ENCODE results near the gene FOXS1. TPM values are rescaled to one million over a fixed set of nuclear protein-coding genes. Genes with fewer than 3 reads are reported as not detected.
"Not testable (repeated sequence)": the region's sequence is repeated elsewhere in the genome, so short reads cannot be mapped to it uniquely, and the experiment has no call there.

The FOXS1 gene
- total and polyA plus RNA-seq, 3 donors from 2014 or later, result 4.3 to 10.0 (median 4.4) TPM

DNA sequence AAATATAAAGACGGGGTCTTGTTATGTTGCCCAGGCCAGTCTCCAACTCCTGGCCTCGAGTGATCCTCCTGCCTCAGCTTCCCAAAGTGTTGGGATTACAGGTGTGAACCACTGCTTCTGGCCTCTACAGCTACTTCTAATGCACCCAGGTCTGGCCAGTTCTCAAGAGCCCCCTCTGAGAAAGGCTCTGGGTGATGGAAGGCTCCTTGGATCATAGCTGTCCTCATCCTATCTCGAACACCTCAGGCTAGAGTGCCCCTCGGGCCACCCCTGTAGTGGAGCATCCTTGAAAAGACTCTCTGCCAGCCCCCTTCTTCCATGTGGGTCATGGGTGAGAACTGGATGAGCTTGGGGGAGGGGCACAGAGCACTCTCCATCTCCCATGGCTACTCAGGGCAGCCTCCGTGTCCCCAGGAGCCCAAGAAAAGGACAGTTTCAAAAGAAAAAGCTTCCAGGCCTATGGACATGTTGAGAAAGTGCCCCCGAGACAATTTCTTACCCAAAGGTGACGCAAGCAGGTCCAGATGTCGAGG lies 27.0 kb downstream of the FOXS1 start:
- DNase-seq, result no peak
- Histone ChIP-seq H3K27me3 (no peaks in the 10 kb centered on the region), H3K36me3 (ENCODE audit: low read depth, missing control alignments) (no peaks in the 10 kb centered on the region), H3K4me1 (peaks cover 15% of the 10 kb centered on the region), H3K9me3 (no peaks in the 10 kb centered on the region), H3K27ac (no peak overlapping the region), H3K4me3 (no peak overlapping the region)
- intact Hi-C loops (cut with DNase I; ENCODE audit: low total_unique reads), result no loop called here
- TF ChIP-seq, protein P1, sequence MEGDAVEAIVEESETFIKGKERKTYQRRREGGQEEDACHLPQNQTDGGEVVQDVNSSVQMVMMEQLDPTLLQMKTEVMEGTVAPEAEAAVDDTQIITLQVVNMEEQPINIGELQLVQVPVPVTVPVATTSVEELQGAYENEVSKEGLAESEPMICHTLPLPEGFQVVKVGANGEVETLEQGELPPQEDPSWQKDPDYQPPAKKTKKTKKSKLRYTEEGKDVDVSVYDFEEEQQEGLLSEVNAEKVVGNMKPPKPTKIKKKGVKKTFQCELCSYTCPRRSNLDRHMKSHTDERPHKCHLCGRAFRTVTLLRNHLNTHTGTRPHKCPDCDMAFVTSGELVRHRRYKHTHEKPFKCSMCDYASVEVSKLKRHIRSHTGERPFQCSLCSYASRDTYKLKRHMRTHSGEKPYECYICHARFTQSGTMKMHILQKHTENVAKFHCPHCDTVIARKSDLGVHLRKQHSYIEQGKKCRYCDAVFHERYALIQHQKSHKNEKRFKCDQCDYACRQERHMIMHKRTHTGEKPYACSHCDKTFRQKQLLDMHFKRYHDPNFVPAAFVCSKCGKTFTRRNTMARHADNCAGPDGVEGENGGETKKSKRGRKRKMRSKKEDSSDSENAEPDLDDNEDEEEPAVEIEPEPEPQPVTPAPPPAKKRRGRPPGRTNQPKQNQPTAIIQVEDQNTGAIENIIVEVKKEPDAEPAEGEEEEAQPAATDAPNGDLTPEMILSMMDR (IDR thresholded peaks at IDR 0.05), result no peak
- no peak for TF ChIP-seq POLR2A (IDR thresholded peaks at IDR 0.05)
- WGBS, 2 donors, result 77 to 79% methylated on average over 7 to 8 of the region's 8 CpGs

GRCh38 chr20:31817461-31817860 lies 27.9 kb downstream of the FOXS1 start:
- 92 to 98% methylated on average over 5 of the region's 5 CpGs for WGBS, 2 donors
- Histone ChIP-seq H3K4me3 (no peak overlapping the region), H3K27ac (no peak overlapping the region), H3K36me3 (ENCODE audit: low read depth, missing control alignments) (no peaks in the 10 kb centered on the region), H3K4me1 (peaks cover 8% of the 10 kb centered on the region), H3K9me3 (no peaks in the 10 kb centered on the region), H3K27me3 (no peaks in the 10 kb centered on the region)
- intact Hi-C loops (cut with DNase I; ENCODE audit: low total_unique reads), result no loop called here
- no peak for DNase-seq
- no peak for TF ChIP-seq POLR2A (IDR thresholded peaks at IDR 0.05)
- TF ChIP-seq, protein P1 (IDR thresholded peaks at IDR 0.05), result no peak

GRCh38 chr20:31816221-31816620 lies 29.2 kb downstream of the FOXS1 start:
- Histone ChIP-seq H3K27me3 (no peaks in the 10 kb centered on the region), H3K9me3 (no peaks in the 10 kb centered on the region), H3K4me3 (no peak overlapping the region), H3K36me3 (ENCODE audit: low read depth, missing control alignments) (no peaks in the 10 kb centered on the region), H3K27ac (no peak overlapping the region), H3K4me1 (peaks cover 14% of the 10 kb centered on the region)
- DNase-seq, result no peak
- intact Hi-C loops (cut with DNase I; ENCODE audit: low total_unique reads), result no loop called here
- 93 to 98% methylated on average over 5 of the region's 5 CpGs for WGBS, 2 donors
- TF ChIP-seq POLR2A (IDR thresholded peaks at IDR 0.05), result no peak

GRCh38 chr20:31815408-31816188 lies 29.8 kb downstream of the FOXS1 start:
- intact Hi-C loops (cut with DNase I; ENCODE audit: low total_unique reads), result no loop called here
- Histone ChIP-seq H3K9me3 (no peaks in the 10 kb centered on the region), H3K27me3 (no peaks in the 10 kb centered on the region), H3K27ac (no peak overlapping the region), H3K4me3 (no peak overlapping the region), H3K4me1 (peaks cover 14% of the 10 kb centered on the region), H3K36me3 (ENCODE audit: low read depth, missing control alignments) (no peaks in the 10 kb centered on the region)
- no peak for TF ChIP-seq POLR2A (IDR thresholded peaks at IDR 0.05)
- TF ChIP-seq, protein P1 (IDR thresholded peaks at IDR 0.05), result no peak
- no peak for DNase-seq
- WGBS, 2 donors, result 36 to 50% methylated on average over 4 to 9 of the region's 9 CpGs

- H3K4me3 ChIP-seq; H3K27me3 ChIP-seq; intact Hi-C loops (cut with DNase I; ENCODE audit: low total_unique reads); DNase-seq; H3K27ac ChIP-seq; H3K9me3 ChIP-seq; H3K36me3 ChIP-seq (ENCODE audit: low read depth, missing control alignments): not testable (repeated sequence)
- peaks cover 14% of the 10 kb centered on the region for H3K4me1 ChIP-seq
- WGBS, 2 donors, result 89 to 91% methylated on average over 7 of the region's 7 CpGs
Measured at GRCh38 chr20:31814142-31814541, 31.3 kb downstream of the FOXS1 start.

GRCh38 chr20:31813611-31814010 lies 31.8 kb downstream of the FOXS1 start:
- no peak for DNase-seq
- H3K36me3 ChIP-seq (ENCODE audit: low read depth, missing control alignments), result no peaks in the 10 kb centered on the region
- no peak overlapping the region for H3K27ac ChIP-seq
- intact Hi-C loops (cut with DNase I; ENCODE audit: low total_unique reads), result no loop called here
- no peak overlapping the region for H3K4me3 ChIP-seq
- no peaks in the 10 kb centered on the region for H3K27me3 ChIP-seq
- no peak for TF ChIP-seq POLR2A (IDR thresholded peaks at IDR 0.05)
- TF ChIP-seq, protein P1 (IDR thresholded peaks at IDR 0.05), result no peak
- H3K9me3 ChIP-seq, result no peaks in the 10 kb centered on the region
- peaks cover 14% of the 10 kb centered on the region for H3K4me1 ChIP-seq
